Endothelial cell (in vitro differentiated cells): ENCODE measurements around the gene METTL13. TPM values are rescaled to one million over a fixed set of nuclear protein-coding genes. Genes with fewer than 3 reads are reported as not detected.
A peak's percentile ranks its signal among the peaks of the same experiment; 100 is the strongest.

Experiments
- DNase-seq: peaks from one replicate; pipeline ENCODE4 v3.0.0; 2021; ENCODE audit warnings: low spot score
- H3K27ac Mint-ChIP-seq: one replicate; pipeline ENCODE4 v1.8.0; 2021; ENCODE audit warnings: mixed read lengths, inconsistent platforms; ENCODE audit not compliant: unreplicated experiment
- H3K27me3 Mint-ChIP-seq: one replicate; pipeline ENCODE4 v1.8.0; 2021; ENCODE audit warnings: mild to moderate bottlenecking, moderate library complexity, mixed read lengths, inconsistent platforms; ENCODE audit not compliant: unreplicated experiment
- H3K36me3 Mint-ChIP-seq: one replicate; pipeline ENCODE4 v1.8.0; 2021; ENCODE audit warnings: mild to moderate bottlenecking, low read depth, mixed read lengths, inconsistent platforms; ENCODE audit not compliant: unreplicated experiment
- H3K4me1 Mint-ChIP-seq: one replicate; pipeline ENCODE4 v1.8.0; 2021; ENCODE audit warnings: mild to moderate bottlenecking, mixed read lengths, inconsistent platforms; ENCODE audit not compliant: unreplicated experiment
- H3K4me3 Mint-ChIP-seq: one replicate; pipeline ENCODE4 v1.8.0; 2021; ENCODE audit warnings: mild to moderate bottlenecking, mixed read lengths, inconsistent platforms; ENCODE audit not compliant: unreplicated experiment
- H3K9me3 Mint-ChIP-seq: one replicate; pipeline ENCODE4 v1.8.0; 2021; ENCODE audit warnings: mixed read lengths, inconsistent platforms; ENCODE audit not compliant: unreplicated experiment
- CTCF ChIP-seq: fragments of 200-600 bp; sonication (generic); IDR thresholded peaks from one replicate; pipeline ENCODE4 v1.5.0; 2021; ENCODE audit warnings: antibody characterized with exemption; ENCODE audit not compliant: unreplicated experiment
- total RNA-seq: library from RNA; stranded (reverse); fragmentation: NEBNext Ultra II Directional; extraction: Animal tissue kit (Norgen Biotek cat#: 25700); gene quantifications from one replicate; pipeline ENCODE4 v1.2.1, GENCODE V29; 2021; ENCODE audit not compliant: unreplicated experiment

METTL13 gene
- total RNA-seq, 1 donor from 2014 or later, result 22.1 TPM

- Mint-ChIP-seq H3K27me3 (peaks cover 1% of the 10 kb centered on the region), H3K4me3 (no peak overlapping the region)
- no peak for DNase-seq
Observed at GRCh38 chr1:171800342-171800741, 18.9 kb downstream of the METTL13 start.

GRCh38 chr1:171800851-171801250 is 19.4 kb downstream of the METTL13 start:
- no peak for TF ChIP-seq CTCF
- peaks cover 1% of the 10 kb centered on the region for H3K27me3 Mint-ChIP-seq
- H3K4me3 Mint-ChIP-seq, result no peak overlapping the region
- no peaks in the 10 kb centered on the region for H3K9me3 Mint-ChIP-seq
- peaks cover 18% of the 10 kb centered on the region for H3K36me3 Mint-ChIP-seq
- no peak overlapping the region for H3K27ac Mint-ChIP-seq
- no peak for DNase-seq
- peaks cover 37% of the 10 kb centered on the region for H3K4me1 Mint-ChIP-seq

More at GRCh38 chr1:171800342-171800741, 18.9 kb downstream of the METTL13 start:
- Mint-ChIP-seq H3K36me3 (peaks cover 19% of the 10 kb centered on the region), H3K4me1 (peaks cover 35% of the 10 kb centered on the region), H3K9me3 (no peaks in the 10 kb centered on the region), H3K27ac (no peak overlapping the region)
- TF ChIP-seq CTCF, result no peak

GRCh38 chr1:171801487-171801891 is 20.0 kb downstream of the METTL13 start:
- Mint-ChIP-seq H3K27me3 (peaks cover 1% of the 10 kb centered on the region), H3K27ac (no peak overlapping the region)
- TF ChIP-seq CTCF, result peak; percentile 70

GRCh38 chr1:171802207-171802606 is 20.7 kb downstream of the METTL13 start:
- Mint-ChIP-seq H3K4me1 (peaks cover 37% of the 10 kb centered on the region), H3K36me3 (peaks cover 4% of the 10 kb centered on the region), H3K27ac (no peak overlapping the region), H3K4me3 (no peak overlapping the region), H3K27me3 (peaks cover 1% of the 10 kb centered on the region), H3K9me3 (no peaks in the 10 kb centered on the region)
- no peak for DNase-seq
- TF ChIP-seq CTCF, result no peak

More at GRCh38 chr1:171801487-171801891, 20.0 kb downstream of the METTL13 start:
- Mint-ChIP-seq H3K36me3 (peaks cover 11% of the 10 kb centered on the region), H3K4me1 (peaks cover 37% of the 10 kb centered on the region), H3K9me3 (no peaks in the 10 kb centered on the region), H3K4me3 (no peak overlapping the region)
- peak; percentile 33 for DNase-seq

GRCh38 chr1:171803045-171803444 is 21.6 kb downstream of the METTL13 start:
- Mint-ChIP-seq H3K27ac (no peak overlapping the region), H3K27me3 (peaks cover 1% of the 10 kb centered on the region), H3K36me3 (peaks cover 4% of the 10 kb centered on the region), H3K9me3 (no peaks in the 10 kb centered on the region), H3K4me1 (peaks cover 37% of the 10 kb centered on the region), H3K4me3 (no peak overlapping the region)
- no peak for DNase-seq
- no peak for TF ChIP-seq CTCF
